SKM-1 treated with dmso at 0.1 percent for 144 hours (cell line): ENCODE results near the gene MAN1C1.
"Not testable (repeated sequence)": the region's sequence is repeated elsewhere in the genome, so short reads cannot be mapped to it uniquely, and the experiment has no call there.

ENCODE experiments used
- DNase-seq: peaks from one replicate; lab custom pipeline; 2025; ENCODE audit not compliant: unreplicated experiment; lab: John Stamatoyannopoulos, UW

The MAN1C1 gene

GRCh38 chr1:25631750-25632485, 15.3 kb downstream of the MAN1C1 start:
- DNase-seq, result no peak

- no peak for DNase-seq
Observed at GRCh38 chr1:25634066-25634465, 17.5 kb downstream of the MAN1C1 start.

- DNase-seq, result no peak
Observed at GRCh38 chr1:25634896-25635295, 18.3 kb downstream of the MAN1C1 start.

- not testable (repeated sequence) for DNase-seq
Observed at GRCh38 chr1:25636141-25636540, 19.6 kb downstream of the MAN1C1 start.

- DNase-seq, result no peak
Observed at GRCh38 chr1:25640646-25641328, 24.2 kb downstream of the MAN1C1 start.

GRCh38 chr1:25641329-25641725, 24.7 kb downstream of the MAN1C1 start:
- no peak for DNase-seq

- DNase-seq, result no peak
Observed at GRCh38 chr1:25641931-25642573, 25.5 kb downstream of the MAN1C1 start.

- DNase-seq, result no peak
Observed at GRCh38 chr1:25642574-25643108, 26.1 kb downstream of the MAN1C1 start.

GRCh38 chr1:25643929-25644328, 27.3 kb downstream of the MAN1C1 start:
- no peak for DNase-seq

GRCh38 chr1:25644962-25645361, 28.4 kb downstream of the MAN1C1 start:
- DNase-seq, result no peak

GRCh38 chr1:25645637-25646400, 29.2 kb downstream of the MAN1C1 start:
- DNase-seq, result no peak

- DNase-seq, result no peak
Observed at GRCh38 chr1:25647106-25647505, 30.5 kb downstream of the MAN1C1 start.

GRCh38 chr1:25647863-25648262, 31.3 kb downstream of the MAN1C1 start:
- DNase-seq, result no peak

GRCh38 chr1:25648681-25649440, 32.3 kb downstream of the MAN1C1 start:
- no peak for DNase-seq

GRCh38 chr1:25649505-25650288, 33.1 kb downstream of the MAN1C1 start:
- no peak for DNase-seq

GRCh38 chr1:25650289-25650576, 33.6 kb downstream of the MAN1C1 start:
- DNase-seq, result no peak

GRCh38 chr1:25651036-25651640, 34.5 kb downstream of the MAN1C1 start:
- DNase-seq, result no peak

GRCh38 chr1:25651824-25652741, 35.5 kb downstream of the MAN1C1 start:
- DNase-seq, result no peak
